EH (cell line): ENCODE measurements around the gene ARHGAP26.
"Not testable (repeated sequence)": the region's sequence is repeated elsewhere in the genome, so short reads cannot be mapped to it uniquely, and the experiment has no call there.

ENCODE experiments used
- DNase-seq: peaks from one replicate; pipeline ENCODE4 v3.0.0-alpha.2; 2015; ENCODE audit warnings: low read depth

The ARHGAP26 gene

DNA sequence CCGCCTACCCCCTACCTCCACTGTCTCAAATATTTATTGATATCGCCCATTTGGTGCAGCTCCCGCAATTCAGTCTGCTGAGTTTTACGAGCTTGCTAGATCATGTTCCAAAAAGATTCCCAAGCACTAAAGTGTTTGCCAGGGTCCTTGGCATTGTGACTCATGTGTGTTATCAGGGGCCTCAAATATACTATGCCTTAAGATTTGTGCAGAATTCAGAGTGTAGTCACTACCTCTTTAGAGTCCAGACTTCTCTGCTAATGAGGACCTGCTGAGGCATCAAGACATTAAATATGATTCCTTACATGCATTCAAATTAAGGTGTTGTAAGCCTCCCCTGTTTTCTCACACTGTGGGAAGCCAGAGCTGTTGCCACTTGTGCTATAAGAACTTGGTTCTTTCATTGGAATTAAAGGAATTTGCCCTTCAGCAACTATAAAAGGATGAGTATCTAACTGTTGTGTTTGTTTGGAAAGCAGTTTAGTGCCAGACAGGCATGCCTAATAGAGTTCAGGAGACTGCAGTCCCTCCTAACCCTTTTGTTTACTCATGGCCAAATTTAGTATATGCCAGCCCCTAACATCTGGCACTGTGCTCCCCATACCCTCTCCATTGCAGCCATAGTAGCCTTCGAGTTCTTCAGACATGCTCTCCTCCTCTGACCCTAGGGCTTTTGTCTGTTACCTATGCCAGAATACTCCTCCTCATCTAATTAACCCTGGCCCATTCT is 316.9 kb downstream of the ARHGAP26 start:
- DNase-seq: peak; percentile 93

DNA sequence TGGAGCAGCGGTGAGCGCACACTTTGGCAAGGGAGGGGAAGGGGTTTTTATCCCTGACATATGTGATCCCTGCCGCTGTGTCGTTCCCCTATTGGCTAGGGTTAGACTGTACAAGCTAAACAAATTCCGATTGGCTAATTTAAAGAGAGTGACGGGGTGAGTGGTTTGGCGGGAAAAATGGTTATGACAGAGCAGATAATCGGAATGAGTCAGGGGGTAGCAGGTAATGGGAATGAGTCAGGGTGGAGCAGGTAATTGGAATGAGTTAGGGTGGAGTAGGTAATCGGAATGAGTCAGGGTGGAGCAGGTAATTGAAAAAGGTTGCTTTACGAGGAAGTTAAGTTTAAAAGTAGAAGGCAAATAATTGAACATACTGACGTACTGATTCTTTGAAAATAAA is 318.5 kb downstream of the ARHGAP26 start:
- DNase-seq: not testable (repeated sequence)

- not testable (repeated sequence) for DNase-seq
Measured at GRCh38 chr5:143090044-143090443, 319.9 kb downstream of the ARHGAP26 start.

DNA sequence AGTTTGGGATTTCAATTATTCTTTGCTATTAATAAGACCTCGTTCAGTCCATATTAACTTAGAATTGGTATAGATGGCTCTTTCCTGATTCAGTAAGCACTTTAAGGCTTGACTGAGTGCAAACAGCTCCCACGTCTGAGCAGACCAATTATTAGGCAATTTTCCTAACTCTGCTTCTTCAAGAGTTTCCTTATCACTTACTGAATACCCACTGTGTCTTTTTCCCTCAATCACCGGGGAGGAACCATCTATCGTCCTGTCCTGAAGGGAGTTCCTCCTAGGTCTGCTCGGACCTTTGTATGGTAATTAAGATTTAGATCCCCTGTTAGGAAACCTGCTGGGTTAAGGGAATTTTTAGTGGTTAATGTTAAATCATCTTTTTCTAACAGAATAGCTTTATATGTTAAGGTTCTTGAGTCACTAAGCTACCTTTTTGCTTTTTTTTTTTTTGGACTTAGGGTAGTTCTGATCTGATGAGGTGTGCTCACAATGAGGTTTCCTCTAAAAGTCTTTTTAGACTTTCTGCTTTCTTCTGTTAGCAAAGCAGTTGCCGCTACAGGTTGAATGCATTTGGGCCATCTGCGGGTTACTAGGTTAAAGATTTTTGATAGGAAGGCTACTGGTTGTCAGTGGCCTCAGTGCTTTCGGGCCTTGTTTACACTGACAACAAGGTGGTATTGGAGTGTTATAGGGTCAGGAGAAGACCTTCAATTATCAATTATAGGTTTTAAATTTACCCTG is 322.7 kb downstream of the ARHGAP26 start:
- DNase-seq: not testable (repeated sequence)

GRCh38 chr5:143093452-143094086 is 323.4 kb downstream of the ARHGAP26 start:
- DNase-seq: no peak

DNA sequence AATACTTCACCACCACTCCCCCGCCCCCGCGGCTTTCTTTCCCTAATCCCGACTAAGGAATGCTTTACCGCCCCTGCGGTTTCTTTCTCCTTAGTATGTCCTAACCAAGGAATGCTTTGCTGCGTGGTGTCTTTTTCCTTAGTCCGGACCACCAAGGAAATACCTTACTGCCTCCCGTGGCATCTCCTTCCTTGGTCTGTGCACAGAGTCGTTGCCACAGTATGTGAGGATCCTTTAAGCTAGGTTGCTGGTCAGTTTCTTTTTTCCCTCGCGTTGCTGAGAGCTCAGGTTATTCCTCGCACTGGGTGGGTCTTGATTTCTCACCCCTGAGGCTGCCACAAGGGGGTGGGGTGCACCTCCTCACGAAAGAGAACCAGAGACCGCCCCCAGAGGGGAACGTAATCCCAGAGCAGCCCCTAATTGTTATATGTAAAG is 323.9 kb downstream of the ARHGAP26 start:
- peak; percentile 65 for DNase-seq

DNA sequence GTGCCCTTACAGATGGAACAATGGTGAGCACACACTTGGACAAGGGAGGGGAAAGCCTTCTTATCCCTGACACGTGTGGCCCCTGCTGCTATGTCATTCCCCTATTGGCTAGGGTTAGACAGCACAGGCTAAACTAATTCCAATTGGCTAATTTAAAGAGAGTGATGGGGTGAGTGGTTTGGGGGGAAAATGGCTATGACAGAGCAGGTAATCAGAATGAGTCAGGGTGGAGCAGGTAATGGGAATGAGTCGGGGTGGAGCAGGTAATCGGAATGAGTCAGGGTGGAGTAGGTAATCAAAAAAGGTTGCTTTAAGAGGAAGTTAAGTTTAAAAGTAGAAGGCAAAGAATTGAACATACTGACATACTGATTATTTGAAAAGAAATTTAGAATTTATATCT is 324.4 kb downstream of the ARHGAP26 start:
- not testable (repeated sequence) for DNase-seq

DNA sequence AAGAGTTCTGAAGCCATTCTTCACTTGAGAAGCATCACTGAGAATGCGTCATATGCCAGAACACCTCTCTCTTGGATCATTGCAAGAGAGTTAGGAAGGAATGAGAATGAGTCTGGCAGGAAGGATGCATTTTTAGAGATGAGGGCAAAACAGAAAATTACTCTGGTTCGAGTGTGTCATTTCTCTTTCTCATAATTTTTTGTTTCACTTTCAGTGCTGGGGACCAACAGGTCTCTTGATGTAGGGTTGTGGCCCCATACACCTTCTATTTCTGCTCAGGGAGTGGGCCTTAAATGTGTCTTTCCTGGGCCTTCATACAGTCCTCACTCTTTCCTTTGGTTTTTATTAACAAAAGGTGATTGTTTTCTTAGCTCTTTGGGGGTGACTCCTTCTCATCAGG is 330.9 kb downstream of the ARHGAP26 start:
- no peak for DNase-seq

DNA sequence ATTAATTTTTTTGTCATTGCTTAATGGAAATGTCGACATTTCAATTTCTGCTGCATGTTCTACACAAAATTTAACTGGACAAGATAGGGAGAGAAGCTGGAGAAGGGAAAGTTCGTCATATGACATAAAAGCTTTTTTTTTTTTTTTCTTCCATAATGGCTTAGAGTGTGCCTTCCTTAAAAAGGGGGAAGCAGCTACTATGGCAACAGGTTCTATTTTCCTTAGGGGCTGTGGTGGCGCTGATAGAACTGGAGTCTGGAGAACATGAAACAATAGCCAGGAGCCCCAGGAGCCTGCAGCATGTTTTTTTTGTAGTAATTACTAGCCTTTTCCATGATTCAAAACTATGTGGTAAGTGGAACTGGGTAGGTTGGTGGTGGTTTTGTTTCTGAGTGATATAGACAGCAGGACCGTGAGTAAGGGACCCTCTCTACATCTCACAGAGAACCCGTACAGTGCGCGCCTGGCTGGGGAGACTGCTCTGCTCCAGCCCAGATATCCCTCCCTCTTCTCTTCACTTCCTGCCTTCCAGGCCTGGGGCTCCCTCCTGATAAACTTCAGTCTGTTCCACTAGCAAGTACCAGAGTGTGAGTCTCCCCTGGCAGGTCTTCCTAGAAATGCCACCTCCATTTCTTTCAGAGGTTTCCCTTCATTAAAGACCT is 331.7 kb downstream of the ARHGAP26 start:
- DNase-seq: no peak

DNA sequence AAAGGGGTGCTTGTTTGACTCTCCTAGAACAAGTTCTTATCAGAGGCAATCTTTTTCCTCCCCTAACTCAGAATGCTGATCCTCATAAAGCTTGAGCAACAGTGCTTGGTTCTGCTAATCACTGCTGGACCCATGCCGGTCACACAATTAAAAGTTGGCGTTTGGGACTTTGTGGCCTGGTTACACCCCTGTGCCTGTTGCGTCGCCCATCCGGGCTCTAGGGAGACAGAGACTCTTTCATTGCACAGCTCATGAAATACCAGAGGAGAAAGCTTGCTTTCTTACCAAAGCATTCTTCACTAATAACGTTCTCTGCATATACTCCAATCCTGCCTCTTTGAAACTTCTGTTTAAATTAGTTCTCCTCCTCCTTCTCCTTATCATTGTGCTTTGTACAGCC is 332.2 kb downstream of the ARHGAP26 start:
- no peak for DNase-seq

DNA sequence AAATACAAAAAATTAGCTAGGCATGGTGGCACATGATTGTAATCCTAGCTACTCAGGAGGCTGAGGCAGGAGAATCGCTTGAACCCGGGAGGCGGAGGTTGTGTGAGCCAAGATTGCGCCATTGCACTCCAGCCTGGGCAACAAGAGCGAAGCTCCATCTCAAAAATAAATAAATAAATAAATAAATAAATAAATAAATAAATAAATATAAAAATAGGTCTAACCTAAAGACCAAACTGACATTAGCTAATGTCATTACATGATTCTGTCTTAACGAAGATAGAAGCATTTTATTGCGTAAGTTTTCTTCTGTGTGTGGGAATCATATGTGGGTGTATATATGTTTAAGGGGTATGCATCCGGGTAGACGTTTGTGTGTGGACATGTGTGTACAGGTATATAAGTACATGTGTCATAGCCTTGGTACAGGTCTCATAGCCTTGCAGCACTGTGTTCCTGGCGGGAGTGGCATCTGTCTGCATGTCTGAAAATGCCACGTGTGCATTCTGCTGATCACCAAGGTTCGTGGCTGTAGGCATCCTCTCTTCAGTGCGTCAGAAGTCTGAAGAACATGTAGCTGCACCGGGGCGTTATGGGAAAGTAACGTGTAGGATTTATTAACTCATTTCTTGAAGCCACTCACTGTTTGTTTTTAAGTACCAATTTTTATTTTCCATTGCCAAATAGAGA is 335.2 kb downstream of the ARHGAP26 start:
- DNase-seq: no peak

DNA sequence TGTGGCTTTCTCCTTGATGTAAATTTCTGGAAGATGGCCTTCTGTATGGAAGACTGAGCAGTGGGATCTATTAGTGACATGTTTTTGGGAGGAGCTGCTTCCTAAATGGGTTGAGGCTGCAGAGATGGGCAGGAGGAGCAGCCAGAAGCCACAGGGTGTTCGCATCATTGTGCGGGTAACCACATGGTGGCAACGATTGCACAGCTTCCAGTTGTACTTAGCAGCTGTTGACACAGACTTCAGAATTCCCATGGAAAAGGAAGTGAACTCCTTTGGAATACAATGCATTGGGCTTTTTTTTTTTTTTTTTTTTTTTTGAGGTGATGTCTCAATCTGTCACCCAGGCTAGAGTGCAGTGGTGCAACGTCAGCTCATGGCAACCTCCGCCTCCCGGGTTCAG is 336.0 kb downstream of the ARHGAP26 start:
- DNase-seq: peak; percentile 77

DNA sequence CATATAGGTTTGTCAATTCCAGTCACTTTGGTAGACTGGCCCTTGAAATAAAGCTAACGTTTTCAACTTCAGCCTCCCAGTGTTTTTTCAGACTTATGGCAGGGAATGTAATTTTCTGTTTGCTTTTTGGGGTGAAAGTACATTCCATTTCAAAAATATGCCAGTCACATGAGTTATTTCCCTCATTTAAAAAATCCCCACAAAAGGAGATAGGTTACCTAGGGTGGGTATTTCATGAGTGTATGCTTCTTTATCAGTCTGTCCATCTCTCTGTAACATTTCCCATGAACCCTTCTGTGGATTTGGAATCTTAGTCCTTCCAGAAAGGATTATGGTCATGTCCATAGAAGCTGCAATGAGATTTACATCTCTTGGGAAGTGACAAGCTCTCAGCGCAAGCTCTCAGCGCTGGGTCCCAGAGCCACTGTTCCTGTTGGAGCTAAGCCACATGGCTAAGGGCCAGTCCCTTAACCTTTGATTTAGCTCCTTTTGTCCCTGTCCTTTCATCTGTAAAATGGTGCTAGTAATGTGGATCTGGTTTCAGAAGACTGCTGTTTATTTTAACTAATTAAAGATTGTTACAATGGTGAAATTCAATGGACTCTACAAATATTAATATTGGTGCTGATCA is 338.4 kb downstream of the ARHGAP26 start:
- DNase-seq: no peak

- DNase-seq: peak; percentile 47
Measured at GRCh38 chr5:143110591-143110990, 340.4 kb downstream of the ARHGAP26 start.

GRCh38 chr5:143111799-143112198 is 341.6 kb downstream of the ARHGAP26 start:
- no peak for DNase-seq

- DNase-seq: no peak
Measured at GRCh38 chr5:143113461-143113860, 343.3 kb downstream of the ARHGAP26 start.

DNA sequence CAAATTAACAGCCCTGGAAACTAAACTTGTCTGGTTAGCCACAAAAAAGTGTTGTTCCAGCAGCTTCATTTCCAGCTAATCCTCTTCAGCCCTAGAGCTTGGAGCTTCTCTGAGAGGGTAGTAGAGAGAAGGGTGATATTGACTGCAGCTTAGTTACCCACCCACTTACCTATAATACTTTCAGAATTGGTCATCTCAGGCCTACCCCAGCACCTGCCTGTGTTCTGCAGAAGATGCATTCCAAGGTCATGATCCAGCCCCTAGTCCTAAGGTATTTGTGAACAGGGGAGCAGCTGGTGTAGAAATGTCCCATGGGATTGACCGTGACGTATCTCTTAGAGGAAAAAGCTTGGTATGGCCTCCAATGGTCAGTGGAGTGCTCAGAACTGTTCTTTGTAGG is 344.3 kb downstream of the ARHGAP26 start:
- DNase-seq: no peak

DNA sequence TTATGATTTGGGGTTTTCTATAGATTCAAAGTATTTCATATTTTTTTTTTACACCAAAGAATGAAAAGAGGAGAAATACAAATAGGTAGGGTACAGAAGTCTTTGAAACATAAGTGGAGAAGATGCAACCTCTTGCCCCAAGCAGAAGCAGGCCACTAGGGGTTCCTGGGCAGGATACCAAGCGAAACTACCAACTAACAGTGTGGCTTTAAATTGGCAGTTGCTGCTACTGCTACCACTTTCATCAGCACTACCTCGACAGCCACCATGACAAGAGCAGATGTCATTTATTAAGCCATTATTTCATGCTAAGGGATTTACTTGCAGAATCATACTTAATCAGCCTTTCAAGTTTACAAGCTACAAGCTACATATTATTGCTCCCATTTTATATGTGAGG is 345.2 kb downstream of the ARHGAP26 start:
- no peak for DNase-seq

DNA sequence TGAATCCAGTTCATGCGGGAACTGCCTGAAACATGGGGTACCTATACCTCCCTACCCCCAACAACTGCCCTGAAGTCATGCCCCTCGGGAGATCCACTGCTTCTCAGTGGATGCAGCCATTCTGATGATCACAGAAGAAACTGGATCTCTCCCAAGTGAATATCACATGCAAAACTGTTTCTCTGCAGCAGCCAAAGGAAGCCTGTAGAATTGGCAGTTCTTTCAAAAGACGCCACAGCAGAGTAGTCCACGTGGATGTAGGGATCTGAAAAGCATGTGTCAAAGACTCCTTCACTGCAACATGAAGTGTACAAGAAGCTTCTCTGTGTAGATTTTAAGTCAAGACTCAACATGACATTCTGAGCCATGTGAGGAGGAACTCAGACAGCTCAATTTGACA is 346.6 kb downstream of the ARHGAP26 start:
- no peak for DNase-seq

DNA sequence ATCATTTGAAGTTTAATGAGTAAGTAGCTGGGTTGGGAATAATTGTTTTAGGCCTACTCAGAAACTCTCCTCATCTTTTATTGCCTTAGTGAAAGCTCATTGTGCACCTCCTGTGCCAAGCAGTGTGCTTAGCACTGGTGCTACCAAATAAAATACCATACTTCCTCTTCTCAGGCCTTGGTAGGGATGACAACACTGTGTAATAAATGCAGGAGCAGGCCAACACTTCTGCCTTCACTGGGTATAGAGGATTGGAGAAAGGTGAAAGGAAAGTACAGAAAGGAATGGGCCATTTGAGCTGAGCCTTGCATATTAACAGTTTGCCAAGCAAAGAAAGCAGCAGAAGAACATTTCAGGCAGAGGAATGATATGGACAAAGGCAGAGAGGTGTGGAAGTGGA is 347.6 kb downstream of the ARHGAP26 start:
- DNase-seq: no peak

DNA sequence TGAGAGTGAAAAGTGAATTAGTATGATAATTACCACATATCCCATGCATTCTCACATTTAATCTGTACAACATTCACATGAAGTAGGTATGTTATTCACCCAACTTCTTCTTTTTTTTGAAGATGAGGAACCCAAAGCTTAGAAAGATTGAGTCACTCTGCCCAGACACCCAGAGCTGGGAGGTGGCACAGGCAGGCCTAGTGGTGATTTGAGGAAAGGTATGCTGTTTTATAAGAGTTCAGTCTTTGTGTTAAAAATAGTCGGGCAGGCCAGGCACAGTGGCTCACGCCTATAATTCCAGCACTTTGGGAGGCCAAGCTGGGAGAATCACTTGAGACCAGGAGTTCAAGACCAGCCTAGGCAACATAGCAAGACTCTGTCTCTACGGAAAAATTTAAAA is 348.0 kb downstream of the ARHGAP26 start:
- no peak for DNase-seq
